HG03571 (cell line): ENCODE data around the gene CENPS.

ENCODE experiments used
- ATAC-seq: cut with Tn5 transposase; IDR thresholded peaks from one replicate; pipeline ENCODE4 v1.9.1; 2021; ENCODE audit not compliant: unreplicated experiment

Gene CENPS

DNA sequence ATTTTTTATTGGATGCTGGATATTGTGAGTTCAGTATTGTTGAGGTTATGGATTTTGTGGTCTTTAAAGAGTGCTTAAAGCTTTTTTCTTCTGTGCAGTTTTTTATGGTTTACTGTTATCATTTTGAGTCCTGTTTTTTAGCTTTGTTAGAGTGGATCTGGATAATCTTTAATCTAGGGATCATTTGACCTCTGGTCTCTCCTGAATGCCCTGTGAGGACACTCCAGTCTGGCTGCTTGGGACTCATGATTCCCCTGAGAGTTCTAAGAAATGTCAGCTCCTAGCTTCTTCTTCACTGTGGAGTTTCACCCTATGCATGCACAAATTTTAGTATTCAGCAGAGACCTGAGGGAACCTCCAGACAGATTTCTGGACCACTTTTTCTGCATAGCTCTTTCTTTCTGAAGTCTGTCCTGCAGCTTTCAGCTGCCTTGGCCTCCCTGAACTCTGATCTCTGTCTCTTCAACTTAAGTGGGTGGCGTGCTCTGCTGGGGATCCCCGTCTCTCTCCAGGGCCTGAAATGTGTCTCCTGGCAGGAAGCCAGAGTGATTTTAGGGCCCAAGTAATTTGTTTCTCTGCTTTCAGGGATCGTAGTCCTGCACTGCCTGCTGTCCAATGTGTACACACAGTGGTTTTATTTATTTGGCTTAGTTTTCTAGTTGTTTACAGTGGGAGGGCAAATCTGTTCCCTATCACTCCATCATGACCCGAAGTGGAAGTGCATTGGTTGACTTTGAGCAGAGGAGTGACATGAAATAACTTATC is 59.2 kb downstream of the CENPS start:
- no peak for ATAC-seq

DNA sequence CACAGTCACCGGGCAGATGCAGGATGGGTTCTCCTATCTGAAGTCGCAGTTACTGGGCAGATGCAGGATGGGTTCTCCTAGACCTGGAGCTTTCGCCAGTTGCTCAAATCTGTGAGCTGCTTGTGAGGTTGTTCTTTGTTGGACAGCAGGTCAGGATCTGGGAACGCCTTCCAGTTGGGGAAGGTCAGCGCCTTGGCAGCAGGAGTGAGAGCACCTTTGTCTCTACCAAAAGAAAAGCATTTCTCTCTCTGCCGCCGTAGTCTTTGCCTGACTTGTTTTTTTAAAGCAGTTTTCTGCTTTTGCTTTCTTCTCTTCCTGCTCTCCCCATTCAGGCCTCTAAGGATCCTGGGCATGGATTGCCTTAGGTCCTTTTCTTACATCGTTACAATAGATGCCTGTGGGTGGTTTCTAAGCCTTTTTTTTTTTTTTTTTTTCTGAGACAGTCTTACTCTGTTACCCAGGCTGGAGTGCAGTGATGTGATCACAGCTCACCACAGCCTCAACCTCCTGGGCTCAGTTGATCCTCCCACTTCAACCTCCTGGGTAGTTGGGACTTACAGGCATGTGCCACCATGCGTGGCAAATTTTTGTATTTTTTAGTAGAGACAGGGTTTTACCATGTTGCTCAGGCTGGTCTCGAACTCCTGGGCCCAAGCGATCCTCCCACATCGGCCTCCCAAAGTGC is 60.2 kb downstream of the CENPS start:
- ATAC-seq: no peak
